WTC11 (cell line): ENCODE results near the gene STK32B.

Experiments used
- ESRRA ChIP-seq: sonication (generic); formaldehyde crosslinking; IDR thresholded peaks from 2 replicates; pipeline ENCODE4 v1.8.1; 2022; ENCODE audit warnings: mild to moderate bottlenecking, missing genetic modification reagents, borderline replicate concordance
- FOXJ3 ChIP-seq: sonication (generic); formaldehyde crosslinking; IDR thresholded peaks from 2 replicates; pipeline ENCODE4 v1.9.0; 2021; ENCODE audit warnings: missing genetic modification reagents, mild to moderate bottlenecking, borderline replicate concordance
- JUN ChIP-seq: sonication (generic); formaldehyde crosslinking; IDR thresholded peaks from 2 replicates; pipeline ENCODE4 v1.8.0; 2023; ENCODE audit warnings: mild to moderate bottlenecking, missing genetic modification reagents
- SP1 ChIP-seq: sonication (generic); formaldehyde crosslinking; conservative IDR thresholded peaks from 2 replicates; pipeline ENCODE4 v1.8.1; 2022; ENCODE audit warnings: missing genetic modification reagents
- ZNF138 ChIP-seq: sonication (generic); formaldehyde crosslinking; conservative IDR thresholded peaks from 2 replicates; pipeline ENCODE4 v1.8.1; 2022; ENCODE audit warnings: mild to moderate bottlenecking, moderate library complexity, missing genetic modification reagents
- ZNF232 ChIP-seq: sonication (generic); formaldehyde crosslinking; IDR thresholded peaks from 2 replicates; pipeline ENCODE4 v1.8.0; 2022; ENCODE audit warnings: mild to moderate bottlenecking, missing genetic modification reagents
- ZNF317 ChIP-seq: sonication (generic); formaldehyde crosslinking; IDR thresholded peaks from 2 replicates; pipeline ENCODE4 v1.8.1; 2023; ENCODE audit warnings: low read depth, mild to moderate bottlenecking, moderate library complexity, missing genetic modification reagents, borderline replicate concordance
- TF ChIP-seq, protein P1 (sequence below): fragments of 200-600 bp; IDR thresholded peaks from 2 replicates; pipeline ENCODE4 v1.8.0; 2022; ENCODE audit warnings: antibody characterized with exemption
- TF ChIP-seq, protein P2 (sequence below): fragments of 250-450 bp; sonication (Bioruptor Pico); IDR thresholded peaks from 2 replicates; pipeline ENCODE4 v1.8.0; 2021; ENCODE audit warnings: mild to moderate bottlenecking
- TF ChIP-seq, protein P3 (sequence below): sonication (generic); formaldehyde crosslinking; IDR thresholded peaks from 2 replicates; pipeline ENCODE4 v1.8.0; 2022; ENCODE audit warnings: mild to moderate bottlenecking, missing genetic modification reagents
- TF ChIP-seq, protein P4 (sequence below): sonication (generic); formaldehyde crosslinking; IDR thresholded peaks from 2 replicates; pipeline ENCODE4 v1.8.1; 2023; ENCODE audit warnings: mild to moderate bottlenecking, missing genetic modification reagents, moderate library complexity
- TF ChIP-seq, protein P5 (sequence below): sonication (generic); formaldehyde crosslinking; IDR thresholded peaks from 2 replicates; pipeline ENCODE4 v1.8.0; 2022; ENCODE audit warnings: mild to moderate bottlenecking, missing genetic modification reagents

GRCh38 chr4:5300283-5300682 is 249.0 kb downstream of the STK32B start:
- TF ChIP-seq, protein P1, sequence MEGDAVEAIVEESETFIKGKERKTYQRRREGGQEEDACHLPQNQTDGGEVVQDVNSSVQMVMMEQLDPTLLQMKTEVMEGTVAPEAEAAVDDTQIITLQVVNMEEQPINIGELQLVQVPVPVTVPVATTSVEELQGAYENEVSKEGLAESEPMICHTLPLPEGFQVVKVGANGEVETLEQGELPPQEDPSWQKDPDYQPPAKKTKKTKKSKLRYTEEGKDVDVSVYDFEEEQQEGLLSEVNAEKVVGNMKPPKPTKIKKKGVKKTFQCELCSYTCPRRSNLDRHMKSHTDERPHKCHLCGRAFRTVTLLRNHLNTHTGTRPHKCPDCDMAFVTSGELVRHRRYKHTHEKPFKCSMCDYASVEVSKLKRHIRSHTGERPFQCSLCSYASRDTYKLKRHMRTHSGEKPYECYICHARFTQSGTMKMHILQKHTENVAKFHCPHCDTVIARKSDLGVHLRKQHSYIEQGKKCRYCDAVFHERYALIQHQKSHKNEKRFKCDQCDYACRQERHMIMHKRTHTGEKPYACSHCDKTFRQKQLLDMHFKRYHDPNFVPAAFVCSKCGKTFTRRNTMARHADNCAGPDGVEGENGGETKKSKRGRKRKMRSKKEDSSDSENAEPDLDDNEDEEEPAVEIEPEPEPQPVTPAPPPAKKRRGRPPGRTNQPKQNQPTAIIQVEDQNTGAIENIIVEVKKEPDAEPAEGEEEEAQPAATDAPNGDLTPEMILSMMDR: no peak
- TF ChIP-seq ZNF138 (CRISPR knock-in tag): no peak
- TF ChIP-seq, protein P2, sequence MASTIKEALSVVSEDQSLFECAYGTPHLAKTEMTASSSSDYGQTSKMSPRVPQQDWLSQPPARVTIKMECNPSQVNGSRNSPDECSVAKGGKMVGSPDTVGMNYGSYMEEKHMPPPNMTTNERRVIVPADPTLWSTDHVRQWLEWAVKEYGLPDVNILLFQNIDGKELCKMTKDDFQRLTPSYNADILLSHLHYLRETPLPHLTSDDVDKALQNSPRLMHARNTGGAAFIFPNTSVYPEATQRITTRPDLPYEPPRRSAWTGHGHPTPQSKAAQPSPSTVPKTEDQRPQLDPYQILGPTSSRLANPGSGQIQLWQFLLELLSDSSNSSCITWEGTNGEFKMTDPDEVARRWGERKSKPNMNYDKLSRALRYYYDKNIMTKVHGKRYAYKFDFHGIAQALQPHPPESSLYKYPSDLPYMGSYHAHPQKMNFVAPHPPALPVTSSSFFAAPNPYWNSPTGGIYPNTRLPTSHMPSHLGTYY: no peak
- TF ChIP-seq FOXJ3 (CRISPR knock-in tag): no peak
- TF ChIP-seq, protein P3, sequence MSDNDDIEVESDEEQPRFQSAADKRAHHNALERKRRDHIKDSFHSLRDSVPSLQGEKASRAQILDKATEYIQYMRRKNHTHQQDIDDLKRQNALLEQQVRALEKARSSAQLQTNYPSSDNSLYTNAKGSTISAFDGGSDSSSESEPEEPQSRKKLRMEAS: no peak
- no peak for TF ChIP-seq ZNF317 (CRISPR knock-in tag)
- TF ChIP-seq JUN (CRISPR knock-in tag): no peak
- TF ChIP-seq, protein P4, sequence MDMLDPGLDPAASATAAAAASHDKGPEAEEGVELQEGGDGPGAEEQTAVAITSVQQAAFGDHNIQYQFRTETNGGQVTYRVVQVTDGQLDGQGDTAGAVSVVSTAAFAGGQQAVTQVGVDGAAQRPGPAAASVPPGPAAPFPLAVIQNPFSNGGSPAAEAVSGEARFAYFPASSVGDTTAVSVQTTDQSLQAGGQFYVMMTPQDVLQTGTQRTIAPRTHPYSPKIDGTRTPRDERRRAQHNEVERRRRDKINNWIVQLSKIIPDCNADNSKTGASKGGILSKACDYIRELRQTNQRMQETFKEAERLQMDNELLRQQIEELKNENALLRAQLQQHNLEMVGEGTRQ (CRISPR knock-in tag): no peak
- TF ChIP-seq, protein P5, sequence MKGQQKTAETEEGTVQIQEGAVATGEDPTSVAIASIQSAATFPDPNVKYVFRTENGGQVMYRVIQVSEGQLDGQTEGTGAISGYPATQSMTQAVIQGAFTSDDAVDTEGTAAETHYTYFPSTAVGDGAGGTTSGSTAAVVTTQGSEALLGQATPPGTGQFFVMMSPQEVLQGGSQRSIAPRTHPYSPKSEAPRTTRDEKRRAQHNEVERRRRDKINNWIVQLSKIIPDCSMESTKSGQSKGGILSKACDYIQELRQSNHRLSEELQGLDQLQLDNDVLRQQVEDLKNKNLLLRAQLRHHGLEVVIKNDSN: no peak
- TF ChIP-seq ZNF232 (CRISPR knock-in tag): no peak
- TF ChIP-seq ESRRA (CRISPR knock-in tag): no peak
- no peak for TF ChIP-seq SP1 (CRISPR knock-in tag)
